PC-9 (cell line): Measurements from ENCODE around the gene FGF9.

Experiments used
- EZH2 ChIP-seq: fragments of 200-600 bp; sonication (generic); IDR thresholded peaks from 2 replicates; pipeline ENCODE4 v1.8.0; 2017; ENCODE audit warnings: antibody characterized with exemption, low read depth
- TF ChIP-seq, protein P1 (sequence below): fragments of 200-600 bp; sonication (generic); conservative IDR thresholded peaks from 2 replicates; pipeline ENCODE4 v1.6.1; 2017; ENCODE audit warnings: mixed run types, antibody characterized with exemption, mild to moderate bottlenecking, moderate library complexity

DNA sequence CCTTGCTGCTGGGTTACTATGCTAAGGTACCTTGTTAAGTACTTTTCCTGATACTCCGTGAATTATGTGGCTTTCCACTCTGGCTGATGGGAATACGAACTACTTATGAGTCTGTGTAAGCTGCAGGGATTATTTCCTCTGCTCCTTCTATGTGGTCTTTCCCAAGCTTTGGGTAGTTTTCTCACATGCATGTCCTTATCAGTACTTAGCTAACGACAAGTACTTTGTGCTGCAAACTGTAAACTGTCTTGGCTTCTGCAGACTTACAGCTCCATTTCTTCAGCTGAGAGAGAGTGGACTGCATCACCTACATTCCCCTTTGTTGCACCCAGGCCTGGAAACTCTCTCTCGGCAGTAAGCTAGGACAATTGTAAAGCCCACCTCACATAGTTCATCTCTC, 76.6 kb downstream of the FGF9 start:
- TF ChIP-seq, protein P1, sequence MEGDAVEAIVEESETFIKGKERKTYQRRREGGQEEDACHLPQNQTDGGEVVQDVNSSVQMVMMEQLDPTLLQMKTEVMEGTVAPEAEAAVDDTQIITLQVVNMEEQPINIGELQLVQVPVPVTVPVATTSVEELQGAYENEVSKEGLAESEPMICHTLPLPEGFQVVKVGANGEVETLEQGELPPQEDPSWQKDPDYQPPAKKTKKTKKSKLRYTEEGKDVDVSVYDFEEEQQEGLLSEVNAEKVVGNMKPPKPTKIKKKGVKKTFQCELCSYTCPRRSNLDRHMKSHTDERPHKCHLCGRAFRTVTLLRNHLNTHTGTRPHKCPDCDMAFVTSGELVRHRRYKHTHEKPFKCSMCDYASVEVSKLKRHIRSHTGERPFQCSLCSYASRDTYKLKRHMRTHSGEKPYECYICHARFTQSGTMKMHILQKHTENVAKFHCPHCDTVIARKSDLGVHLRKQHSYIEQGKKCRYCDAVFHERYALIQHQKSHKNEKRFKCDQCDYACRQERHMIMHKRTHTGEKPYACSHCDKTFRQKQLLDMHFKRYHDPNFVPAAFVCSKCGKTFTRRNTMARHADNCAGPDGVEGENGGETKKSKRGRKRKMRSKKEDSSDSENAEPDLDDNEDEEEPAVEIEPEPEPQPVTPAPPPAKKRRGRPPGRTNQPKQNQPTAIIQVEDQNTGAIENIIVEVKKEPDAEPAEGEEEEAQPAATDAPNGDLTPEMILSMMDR, result no peak
- TF ChIP-seq EZH2, result no peak
